ENCODE results near the gene VPS18.

Gene VPS18

GRCh38 chr15:40875991-40876730 is 18.1 kb upstream of the VPS18 start:
- H3K4me1 ChIP-seq: no peaks in the 10 kb centered on the region; the same call in 1 of the 2 replicates
- no peaks in the 10 kb centered on the region for H3K36me3 ChIP-seq (replicated peaks)
- in situ Hi-C loops (cut with MboI; ENCODE audit: low sequenced_read_pairs): no loop called here
- H3K4me3 ChIP-seq: no peak overlapping the region
- no peaks in the 10 kb centered on the region for H3K27me3 ChIP-seq (ENCODE audit: low read depth)
- no peak for DNase-seq (ENCODE audit: low spot score in 2 of 2)
- H3K9me3 ChIP-seq: no peaks in the 10 kb centered on the region

DNA sequence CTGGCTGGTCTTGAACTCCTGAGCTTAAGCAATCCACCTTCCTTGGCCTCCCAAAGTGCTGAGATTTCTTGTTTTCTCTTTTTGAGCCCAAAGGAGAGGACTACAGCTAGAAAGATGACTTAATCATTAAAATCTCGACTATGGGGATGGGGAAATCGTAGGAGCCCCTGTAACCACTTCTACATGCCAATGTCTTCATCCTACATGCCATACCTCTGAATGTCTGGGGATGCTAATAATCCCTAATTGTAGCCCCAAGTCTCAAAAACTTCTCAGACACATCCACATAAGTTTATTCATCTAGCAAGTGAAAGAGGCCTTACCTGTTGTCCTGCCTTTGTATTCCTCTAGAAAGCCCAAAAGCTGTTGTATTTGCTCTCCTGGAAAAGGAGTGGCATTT is 16.6 kb upstream of the VPS18 start:
- Histone ChIP-seq H3K4me1 (no peaks in the 10 kb centered on the region; the same call in 1 of the 2 replicates), H3K27me3 (ENCODE audit: low read depth) (no peaks in the 10 kb centered on the region), H3K4me3 (no peak overlapping the region), H3K36me3 (replicated peaks) (no peaks in the 10 kb centered on the region), H3K9me3 (no peaks in the 10 kb centered on the region)
- in situ Hi-C loops (cut with MboI; ENCODE audit: low sequenced_read_pairs): no loop called here
- DNase-seq (ENCODE audit: low spot score in 2 of 2): no peak

GRCh38 chr15:40878785-40879184 is 15.5 kb upstream of the VPS18 start:
- Histone ChIP-seq H3K4me1 (no peaks in the 10 kb centered on the region), H3K9me3 (no peaks in the 10 kb centered on the region), H3K27me3 (ENCODE audit: low read depth) (no peaks in the 10 kb centered on the region), H3K36me3 (replicated peaks) (no peaks in the 10 kb centered on the region), H3K4me3 (no peak overlapping the region)
- no peak for DNase-seq (ENCODE audit: low spot score in 2 of 2)
- in situ Hi-C loops (cut with MboI; ENCODE audit: low sequenced_read_pairs): no loop called here

- in situ Hi-C loops (cut with MboI; ENCODE audit: low sequenced_read_pairs): no loop called here
- H3K4me1 ChIP-seq: no peaks in the 10 kb centered on the region
- no peaks in the 10 kb centered on the region for H3K9me3 ChIP-seq
- no peaks in the 10 kb centered on the region for H3K36me3 ChIP-seq (replicated peaks)
- no peak for DNase-seq (ENCODE audit: low spot score in 2 of 2)
- H3K4me3 ChIP-seq: no peak overlapping the region
- no peaks in the 10 kb centered on the region for H3K27me3 ChIP-seq (ENCODE audit: low read depth)
Observed at GRCh38 chr15:40879609-40880008, 14.6 kb upstream of the VPS18 start.

GRCh38 chr15:40881351-40881750 is 12.9 kb upstream of the VPS18 start:
- no peaks in the 10 kb centered on the region for H3K4me1 ChIP-seq
- no peak for DNase-seq (ENCODE audit: low spot score in 2 of 2)
- no peaks in the 10 kb centered on the region for H3K36me3 ChIP-seq (replicated peaks)
- H3K9me3 ChIP-seq: no peaks in the 10 kb centered on the region
- H3K4me3 ChIP-seq: no peak overlapping the region
- H3K27me3 ChIP-seq (ENCODE audit: low read depth): no peaks in the 10 kb centered on the region
- in situ Hi-C loops (cut with MboI; ENCODE audit: low sequenced_read_pairs): no loop called here

DNA sequence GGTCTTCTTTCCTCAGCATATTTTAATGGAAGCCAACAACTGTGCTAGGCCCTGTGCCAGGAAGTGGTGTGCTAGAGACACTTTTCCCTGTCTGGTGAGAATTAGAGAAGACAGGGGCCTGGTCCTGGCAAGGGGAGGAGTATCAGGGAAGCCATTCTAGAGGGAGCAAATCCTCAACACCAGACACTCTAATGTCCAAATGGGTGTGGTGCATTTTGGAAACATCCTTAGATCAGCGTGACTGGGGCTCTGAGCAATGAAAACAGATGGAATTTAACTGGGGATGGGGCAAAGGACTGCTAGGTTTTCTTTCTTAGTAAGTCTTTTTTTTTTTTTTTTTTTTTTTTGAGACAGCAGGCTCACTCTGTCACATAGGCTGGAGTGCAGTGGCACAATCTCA is 7.7 kb upstream of the VPS18 start:
- DNase-seq (ENCODE audit: low spot score in 2 of 2): no peak
- no peaks in the 10 kb centered on the region for H3K4me1 ChIP-seq
- H3K4me3 ChIP-seq: no peak overlapping the region
- H3K36me3 ChIP-seq (replicated peaks): no peaks in the 10 kb centered on the region
- H3K27me3 ChIP-seq (ENCODE audit: low read depth): no peaks in the 10 kb centered on the region
- in situ Hi-C loops (cut with MboI; ENCODE audit: low sequenced_read_pairs): no loop called here
- H3K9me3 ChIP-seq: no peaks in the 10 kb centered on the region

DNA sequence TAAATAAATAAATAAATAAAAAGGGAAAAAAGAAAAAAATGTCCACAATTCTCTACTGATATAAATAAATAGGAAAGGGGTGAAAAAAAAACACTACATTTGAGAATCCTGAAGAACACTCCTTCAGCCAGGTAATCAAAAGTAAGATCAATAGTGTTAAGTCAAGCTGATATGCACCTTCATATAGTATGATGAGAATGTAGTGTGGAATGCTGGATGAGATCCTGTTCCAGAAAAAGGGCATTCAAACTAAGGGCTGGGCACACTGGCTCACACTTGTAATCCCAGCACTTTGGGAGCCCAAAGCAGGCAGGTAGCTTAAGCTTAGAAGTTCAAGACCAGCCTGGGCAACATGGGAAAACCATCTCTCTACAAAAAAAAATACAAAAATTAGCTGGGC is 5.1 kb upstream of the VPS18 start:
- no peak for DNase-seq (ENCODE audit: low spot score in 2 of 2)
- no peaks in the 10 kb centered on the region for H3K4me1 ChIP-seq
- in situ Hi-C loops (cut with MboI; ENCODE audit: low sequenced_read_pairs): no loop called here
- H3K27me3 ChIP-seq (ENCODE audit: low read depth): no peaks in the 10 kb centered on the region
- H3K4me3 ChIP-seq: no peak overlapping the region
- no peaks in the 10 kb centered on the region for H3K36me3 ChIP-seq (replicated peaks)
- no peaks in the 10 kb centered on the region for H3K9me3 ChIP-seq

DNA sequence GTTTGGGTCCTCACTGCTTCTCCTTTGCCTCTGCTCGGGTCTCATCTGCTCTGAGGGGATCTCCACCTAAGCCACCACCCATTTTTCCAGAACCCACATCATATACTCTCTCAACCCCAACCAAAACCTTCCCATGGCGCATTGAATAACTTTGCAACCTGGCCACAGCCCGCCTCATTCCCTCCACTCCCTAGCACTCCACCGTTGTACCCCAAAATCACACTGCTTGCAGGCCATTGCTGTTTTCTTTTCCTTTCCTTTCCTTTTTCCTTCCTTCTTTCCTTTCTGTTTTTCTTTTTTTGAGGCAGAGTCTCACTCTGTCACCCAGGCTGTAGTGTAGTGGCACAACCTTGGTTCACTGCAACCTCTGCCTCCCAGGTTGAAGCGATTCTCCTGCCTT is 3.1 kb upstream of the VPS18 start:
- H3K9me3 ChIP-seq: no peaks in the 10 kb centered on the region
- no peak for DNase-seq (ENCODE audit: low spot score in 2 of 2)
- no peaks in the 10 kb centered on the region; the same call in 1 of the 2 replicates for H3K4me1 ChIP-seq
- in situ Hi-C loops (cut with MboI; ENCODE audit: low sequenced_read_pairs): no loop called here
- no peaks in the 10 kb centered on the region for H3K27me3 ChIP-seq (ENCODE audit: low read depth)
- H3K4me3 ChIP-seq: no peak overlapping the region
- peaks cover 8% of the 10 kb centered on the region for H3K36me3 ChIP-seq (replicated peaks)

GRCh38 chr15:40891810-40892446 is 2.3 kb upstream of the VPS18 start:
- in situ Hi-C loops (cut with MboI; ENCODE audit: low sequenced_read_pairs): no loop called here
- no peak overlapping the region for H3K4me3 ChIP-seq
- H3K36me3 ChIP-seq (replicated peaks): peaks cover 11% of the 10 kb centered on the region
- H3K4me1 ChIP-seq: no peaks in the 10 kb centered on the region; the same call in 1 of the 2 replicates
- H3K27me3 ChIP-seq (ENCODE audit: low read depth): no peaks in the 10 kb centered on the region
- peak; percentile 52 to 61 for DNase-seq (ENCODE audit: low spot score in 2 of 2)
- H3K9me3 ChIP-seq: no peaks in the 10 kb centered on the region

GRCh38 chr15:40892447-40893012 is 1.7 kb upstream of the VPS18 start:
- no peaks in the 10 kb centered on the region for H3K9me3 ChIP-seq
- no peaks in the 10 kb centered on the region for H3K27me3 ChIP-seq (ENCODE audit: low read depth)
- no peak overlapping the region for H3K4me3 ChIP-seq
- in situ Hi-C loops (cut with MboI; ENCODE audit: low sequenced_read_pairs): no loop called here
- DNase-seq (ENCODE audit: low spot score in 2 of 2): no peak
- no peaks in the 10 kb centered on the region; the same call in 1 of the 2 replicates for H3K4me1 ChIP-seq
- H3K36me3 ChIP-seq (replicated peaks): peaks cover 15% of the 10 kb centered on the region

DNA sequence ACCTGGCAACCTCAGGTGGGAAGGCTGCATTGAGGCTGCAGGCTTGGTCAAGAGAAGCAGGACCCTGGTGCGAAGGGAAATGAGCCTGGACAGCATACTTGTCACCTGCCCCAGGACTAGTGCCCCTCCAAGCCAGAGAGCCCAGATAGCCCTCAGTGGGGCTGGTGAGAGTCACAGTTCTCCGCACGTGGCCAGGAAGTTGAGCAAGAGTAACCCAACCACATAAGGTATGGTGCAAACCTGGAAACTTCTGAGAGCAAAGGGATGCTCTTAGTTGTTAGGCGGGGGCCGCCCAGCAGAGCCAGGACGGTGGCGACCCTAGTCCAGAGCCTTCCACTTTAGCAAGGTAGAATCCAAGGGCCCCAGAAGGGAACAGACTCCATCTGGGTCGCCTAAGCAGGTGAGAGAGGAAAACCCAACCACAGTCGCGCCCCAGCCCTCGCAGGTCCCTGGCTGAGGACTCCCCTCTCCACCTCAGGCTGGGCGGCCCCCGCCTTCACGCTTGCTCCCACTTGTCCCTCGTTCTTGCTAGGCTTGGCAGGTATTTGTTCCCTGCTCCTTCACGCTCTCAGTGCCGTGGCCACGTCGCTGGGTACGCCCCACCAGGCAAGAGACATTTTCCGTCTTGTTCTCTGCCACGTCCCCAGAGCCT is 1.1 kb upstream of the VPS18 start:
- Histone ChIP-seq H3K9me3 (no peaks in the 10 kb centered on the region), H3K36me3 (replicated peaks) (peaks cover 18% of the 10 kb centered on the region), H3K4me3 (no peak overlapping the region), H3K4me1 (no peaks in the 10 kb centered on the region; the same call in 1 of the 2 replicates), H3K27me3 (ENCODE audit: low read depth) (no peaks in the 10 kb centered on the region)
- in situ Hi-C loops (cut with MboI; ENCODE audit: low sequenced_read_pairs): no loop called here
- no peak for DNase-seq (ENCODE audit: low spot score in 2 of 2)

DNA sequence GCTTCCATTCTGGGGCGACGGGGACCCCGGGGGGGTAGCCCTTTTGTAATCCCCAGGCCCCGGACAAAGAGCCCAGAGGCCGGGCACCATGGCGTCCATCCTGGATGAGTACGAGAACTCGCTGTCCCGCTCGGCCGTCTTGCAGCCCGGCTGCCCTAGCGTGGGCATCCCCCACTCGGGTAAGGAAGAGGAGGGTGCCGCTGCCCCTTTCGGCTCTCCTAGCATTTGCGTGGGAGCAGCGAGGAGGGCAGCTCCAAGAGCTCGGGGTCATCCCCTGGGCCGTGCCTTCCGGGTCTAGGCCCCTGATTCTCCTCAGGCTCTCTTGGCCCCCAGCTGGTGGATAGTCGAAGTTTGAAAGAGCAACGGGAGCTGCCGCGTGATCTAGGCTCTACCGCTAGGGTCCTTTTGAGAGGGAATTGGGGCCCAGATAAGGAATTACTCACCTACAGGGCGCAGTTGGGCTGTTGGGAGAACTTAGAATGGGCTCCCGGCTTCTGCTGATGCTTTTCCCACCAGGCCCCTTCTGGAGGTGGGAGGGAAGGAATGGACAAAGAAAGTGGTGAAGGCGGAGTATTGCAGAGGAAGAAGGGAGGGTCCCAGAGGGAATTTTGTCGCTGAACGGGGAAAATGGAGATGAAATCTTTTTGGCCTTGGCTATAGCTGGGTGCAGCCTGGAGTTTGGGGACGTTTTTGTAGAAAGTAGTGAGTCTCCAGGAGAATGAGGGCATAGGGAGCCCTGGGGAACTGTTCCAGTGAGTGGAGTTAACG is 615 bp downstream of the VPS18 start:
- H3K4me1 ChIP-seq: no peaks in the 10 kb centered on the region; the same call in 1 of the 2 replicates
- H3K9me3 ChIP-seq: no peaks in the 10 kb centered on the region
- no peaks in the 10 kb centered on the region for H3K27me3 ChIP-seq (ENCODE audit: low read depth)
- H3K36me3 ChIP-seq (replicated peaks): peaks cover 32% of the 10 kb centered on the region
- in situ Hi-C loops (cut with MboI; ENCODE audit: low sequenced_read_pairs): no loop called here
- peak overlapping the region; percentile 63 for H3K4me3 ChIP-seq
- peak; percentile 69 to 81 for DNase-seq (ENCODE audit: low spot score in 2 of 2)

DNA sequence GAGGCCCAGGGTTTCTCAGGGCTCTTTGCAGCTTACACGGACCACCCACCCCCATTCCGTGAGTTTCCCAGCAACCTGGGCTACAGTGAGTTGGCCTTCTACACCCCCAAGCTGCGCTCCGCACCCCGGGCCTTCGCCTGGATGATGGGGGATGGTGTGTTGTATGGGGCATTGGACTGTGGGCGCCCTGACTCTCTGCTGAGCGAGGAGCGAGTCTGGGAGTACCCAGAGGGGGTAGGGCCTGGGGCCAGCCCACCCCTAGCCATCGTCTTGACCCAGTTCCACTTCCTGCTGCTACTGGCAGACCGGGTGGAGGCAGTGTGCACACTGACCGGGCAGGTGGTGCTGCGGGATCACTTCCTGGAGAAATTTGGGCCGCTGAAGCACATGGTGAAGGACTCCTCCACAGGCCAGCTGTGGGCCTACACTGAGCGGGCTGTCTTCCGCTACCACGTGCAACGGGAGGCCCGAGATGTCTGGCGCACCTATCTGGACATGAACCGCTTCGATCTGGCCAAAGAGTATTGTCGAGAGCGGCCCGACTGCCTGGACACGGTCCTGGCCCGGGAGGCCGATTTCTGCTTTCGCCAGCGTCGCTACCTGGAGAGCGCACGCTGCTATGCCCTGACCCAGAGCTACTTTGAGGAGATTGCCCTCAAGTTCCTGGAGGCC is 5.4 kb downstream of the VPS18 start:
- Histone ChIP-seq H3K4me1 (no peaks in the 10 kb centered on the region; the same call in 1 of the 2 replicates), H3K36me3 (replicated peaks) (peaks cover 65% of the 10 kb centered on the region), H3K27me3 (ENCODE audit: low read depth) (no peaks in the 10 kb centered on the region), H3K4me3 (no peak overlapping the region), H3K9me3 (no peaks in the 10 kb centered on the region)
- DNase-seq (ENCODE audit: low spot score in 2 of 2): no peak
- in situ Hi-C loops (cut with MboI; ENCODE audit: low sequenced_read_pairs): loop anchor here (5.0 to 10.0 kb wide), 2 partner anchors 125 to 283 kb away; no protein-coding TSS in a partner anchor
